ENCODE data around the gene ZNF280A. TPM values are rescaled to one million over a fixed set of nuclear protein-coding genes. Genes with fewer than 3 reads are reported as not detected.

ZNF280A gene
- total and polyA plus RNA-seq, 4 experiments from 2014 or later, result not detected

DNA sequence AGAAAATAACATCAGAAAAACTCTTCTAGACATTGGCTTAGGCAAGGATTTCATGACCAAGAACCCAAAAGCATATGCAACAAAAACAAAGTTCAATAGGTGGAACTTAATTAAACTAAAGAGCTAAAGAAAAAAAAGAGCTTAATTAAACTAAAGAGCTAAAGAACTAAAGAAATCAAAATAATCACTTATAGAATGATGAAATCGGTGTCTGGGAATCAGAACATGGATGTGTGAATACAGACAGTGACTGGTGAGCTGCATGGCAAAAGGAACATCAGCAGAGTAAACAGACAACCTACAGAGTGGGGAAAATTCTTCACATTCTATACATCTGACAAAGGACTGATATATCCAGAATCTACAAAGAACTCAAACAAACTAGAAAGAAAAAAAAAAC, 53.0 kb downstream of the ZNF280A start:
- H3K4me1 Mint-ChIP-seq, result no peaks in the 10 kb centered on the region
- DNase-seq, result no peak
- Histone ChIP-seq H3K36me3 (ENCODE audit: insufficient read depth, low read length) (no peaks in the 10 kb centered on the region), H3K4me1 (ENCODE audit: insufficient read depth, low read length) (no peaks in the 10 kb centered on the region), H3K27me3 (ENCODE audit: insufficient read depth, low read length) (peaks cover 4% of the 10 kb centered on the region), H3K9me3 (ENCODE audit: control insufficient read depth in 1 of 2, low read length in 2 of 2) (peaks cover 0 to 7% of the 10 kb centered on the region in 2 donors), H3K27ac (ENCODE audit: low read depth, low read length) (no peak overlapping the region), H3K4me3 (ENCODE audit: low read length in 2 of 2) (no peak overlapping the region)
- no peaks in the 10 kb centered on the region for H3K36me3 Mint-ChIP-seq
- H3K27ac Mint-ChIP-seq, result no peak overlapping the region
- ChIA-PET CTCF (ENCODE audit: partially characterized antibody) (interaction anchor here (0.7 kb wide), 1 partner anchor 115 kb away, joined by 3 read pairs; no protein-coding TSS in a partner anchor), POLR2A (ENCODE audit: partially characterized antibody) (no interaction called here)
- H3K4me3 Mint-ChIP-seq, result no peak overlapping the region
- H3K27me3 Mint-ChIP-seq, result peaks cover 32 to 44% of the 10 kb centered on the region in 2 donors
- peaks cover 2 to 27% (median 22%) of the 10 kb centered on the region in 8 donors for H3K9me3 Mint-ChIP-seq
- intact Hi-C loops (cut with micrococcal nuclease), result no loop called here

DNA sequence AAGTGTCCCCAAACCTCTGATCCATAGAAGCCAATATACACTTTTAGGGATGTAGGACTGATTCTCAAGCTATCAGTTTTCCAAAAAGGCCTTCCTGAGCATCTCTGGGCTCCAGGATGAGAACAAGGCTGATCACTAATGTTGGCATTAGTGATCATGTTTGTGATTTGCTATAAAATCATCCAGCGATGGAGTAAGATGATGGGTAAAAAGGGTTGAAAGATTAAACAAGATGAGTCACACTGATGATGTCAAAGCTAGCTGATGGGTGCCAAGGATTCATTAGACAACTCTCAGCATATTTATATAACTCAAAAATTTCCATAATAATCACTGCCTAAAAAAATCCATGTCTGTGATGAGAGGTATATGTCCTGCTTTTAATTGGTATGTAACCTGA, 54.3 kb downstream of the ZNF280A start:
- H3K9me3 Mint-ChIP-seq, result peaks cover 2 to 26% (median 23%) of the 10 kb centered on the region in 8 donors
- Histone ChIP-seq H3K27me3 (ENCODE audit: insufficient read depth, low read length) (peaks cover 4% of the 10 kb centered on the region), H3K4me1 (ENCODE audit: insufficient read depth, low read length) (no peaks in the 10 kb centered on the region), H3K36me3 (ENCODE audit: insufficient read depth, low read length) (no peaks in the 10 kb centered on the region), H3K9me3 (ENCODE audit: control insufficient read depth in 1 of 2, low read length in 2 of 2) (peaks cover 0 to 7% of the 10 kb centered on the region in 2 donors), H3K4me3 (ENCODE audit: low read length in 2 of 2) (no peak overlapping the region), H3K27ac (ENCODE audit: low read depth, low read length) (no peak overlapping the region)
- H3K4me3 Mint-ChIP-seq, result no peak overlapping the region
- no peak overlapping the region for H3K27ac Mint-ChIP-seq
- no peaks in the 10 kb centered on the region for H3K36me3 Mint-ChIP-seq
- ChIA-PET CTCF (ENCODE audit: partially characterized antibody) (interaction anchor here (0.9 to 1.1 kb wide), 2 partner anchors 10 to 111 kb away, joined by 3 to 4 read pairs; no protein-coding TSS in a partner anchor), POLR2A (ENCODE audit: partially characterized antibody) (no interaction called here)
- H3K4me1 Mint-ChIP-seq, result no peaks in the 10 kb centered on the region
- H3K27me3 Mint-ChIP-seq, result peaks cover 35 to 43% of the 10 kb centered on the region in 2 donors
- intact Hi-C loops (cut with micrococcal nuclease), result no loop called here
- no peak for DNase-seq

- no peak for DNase-seq
- H3K4me3 Mint-ChIP-seq, result no peak overlapping the region
- no peaks in the 10 kb centered on the region for H3K36me3 ChIP-seq (ENCODE audit: insufficient read depth, low read length)
- no peaks in the 10 kb centered on the region for H3K4me1 Mint-ChIP-seq
- ChIA-PET CTCF (ENCODE audit: partially characterized antibody) (interaction anchor here (0.9 to 1.7 kb wide), 6 partner anchors 9 to 482 kb away, joined by 3 to 12 read pairs (median 3); no protein-coding TSS in a partner anchor), POLR2A (ENCODE audit: partially characterized antibody) (no interaction called here)
- H3K27me3 Mint-ChIP-seq, result peaks cover 35 to 47% of the 10 kb centered on the region in 2 donors
- peaks cover 2 to 31% (median 27%) of the 10 kb centered on the region in 8 donors for H3K9me3 Mint-ChIP-seq
- H3K27me3 ChIP-seq (ENCODE audit: insufficient read depth, low read length), result peaks cover 4% of the 10 kb centered on the region
- peaks cover 0 to 7% of the 10 kb centered on the region in 2 donors for H3K9me3 ChIP-seq (ENCODE audit: control insufficient read depth in 1 of 2, low read length in 2 of 2)
- no peak overlapping the region for H3K4me3 ChIP-seq (ENCODE audit: low read length in 2 of 2)
- no peaks in the 10 kb centered on the region for H3K4me1 ChIP-seq (ENCODE audit: insufficient read depth, low read length)
- peaks cover 0 to 2% of the 10 kb centered on the region in 2 donors for H3K36me3 Mint-ChIP-seq
- intact Hi-C loops (cut with micrococcal nuclease), result no loop called here
- H3K27ac ChIP-seq (ENCODE audit: low read depth, low read length), result no peak overlapping the region
- no peak overlapping the region for H3K27ac Mint-ChIP-seq
These were observed 54.9 kb downstream of the ZNF280A start for GRCh38 chr22:22465094-22465602.

GRCh38 chr22:22464541-22465054, 55.5 kb downstream of the ZNF280A start:
- Mint-ChIP-seq H3K4me1 (no peaks in the 10 kb centered on the region), H3K4me3 (no peak overlapping the region), H3K9me3 (peaks cover 2 to 29% (median 27%) of the 10 kb centered on the region in 8 donors), H3K27ac (peak overlapping the region in 1 of 7 donors; percentile 37), H3K27me3 (peaks cover 30 to 45% of the 10 kb centered on the region in 2 donors), H3K36me3 (peaks cover 0 to 2% of the 10 kb centered on the region in 2 donors)
- POLR2A ChIA-PET (ENCODE audit: partially characterized antibody), result no interaction called here
- Histone ChIP-seq H3K27ac (ENCODE audit: low read depth, low read length) (no peak overlapping the region), H3K36me3 (ENCODE audit: insufficient read depth, low read length) (no peaks in the 10 kb centered on the region), H3K4me3 (ENCODE audit: low read length in 2 of 2) (no peak overlapping the region), H3K27me3 (ENCODE audit: insufficient read depth, low read length) (peaks cover 4% of the 10 kb centered on the region), H3K9me3 (ENCODE audit: control insufficient read depth in 1 of 2, low read length in 2 of 2) (peaks cover 0 to 6% of the 10 kb centered on the region in 2 donors), H3K4me1 (ENCODE audit: insufficient read depth, low read length) (no peaks in the 10 kb centered on the region)
- no peak for DNase-seq
- intact Hi-C loops (cut with micrococcal nuclease), result loop anchor here (5.0 kb wide), 1 partner anchor 223 kb away; no protein-coding TSS in a partner anchor
- CTCF ChIA-PET (ENCODE audit: partially characterized antibody), result interaction anchor here (0.8 to 1.7 kb wide), 9 partner anchors 9 to 483 kb away, joined by 3 to 12 read pairs (median 3); no protein-coding TSS in a partner anchor

GRCh38 chr22:22463855-22464540, 56.1 kb downstream of the ZNF280A start:
- H3K4me3 ChIP-seq (ENCODE audit: low read length in 2 of 2), result no peak overlapping the region
- H3K36me3 ChIP-seq (ENCODE audit: insufficient read depth, low read length), result no peaks in the 10 kb centered on the region
- peaks cover 4% of the 10 kb centered on the region for H3K27me3 ChIP-seq (ENCODE audit: insufficient read depth, low read length)
- H3K4me1 ChIP-seq (ENCODE audit: insufficient read depth, low read length), result no peaks in the 10 kb centered on the region
- Mint-ChIP-seq H3K36me3 (peaks cover 2 to 3% of the 10 kb centered on the region in 2 donors), H3K4me1 (no peaks in the 10 kb centered on the region), H3K27ac (peak overlapping the region in 1 of 7 donors; percentile 37), H3K9me3 (peaks cover 0 to 30% (median 25%) of the 10 kb centered on the region in 8 donors), H3K4me3 (no peak overlapping the region), H3K27me3 (peaks cover 30 to 45% of the 10 kb centered on the region in 2 donors)
- ChIA-PET CTCF (ENCODE audit: partially characterized antibody) (interaction anchor here (0.8 to 1.7 kb wide), 8 partner anchors 12 to 483 kb away, joined by 3 to 12 read pairs (median 3); no protein-coding TSS in a partner anchor), POLR2A (ENCODE audit: partially characterized antibody) (no interaction called here)
- peak; percentile 38 to 53 (median 49) for DNase-seq
- intact Hi-C loops (cut with micrococcal nuclease), result loop anchor here (5.0 kb wide), 1 partner anchor 223 kb away; no protein-coding TSS in a partner anchor
- H3K9me3 ChIP-seq (ENCODE audit: control insufficient read depth in 1 of 2, low read length in 2 of 2), result peaks cover 0 to 8% of the 10 kb centered on the region in 2 donors
- H3K27ac ChIP-seq (ENCODE audit: low read depth, low read length), result no peak overlapping the region

Other genes with a start within 250 kb of the ZNF280A start
- 1 to 10 TPM; 2.2 to 2.7 TPM for gene ZNF280B, start 11.5 kb downstream of the ZNF280A start, total RNA-seq
- gene ZNF280B, start 11.5 kb downstream of the ZNF280A start, polyA plus RNA-seq, result 1 to 10 TPM; 1.1 to 2.0 TPM
- not detected for gene PRAME, start 39.0 kb upstream of the ZNF280A start, total RNA-seq
- gene PRAME, start 39.0 kb upstream of the ZNF280A start, polyA plus RNA-seq, result not detected
- gene GGTLC2, start 124.3 kb upstream of the ZNF280A start, total RNA-seq, result not detected
- gene GGTLC2, start 124.3 kb upstream of the ZNF280A start, polyA plus RNA-seq, result not detected